Forelimb muscle (tissue), 1 donor: ENCODE measurements around the gene SIM2. TPM values are rescaled to one million over a fixed set of nuclear protein-coding genes. Genes with fewer than 3 reads are reported as not detected.

ENCODE experiments used
- polyA plus RNA-seq: library from polyadenylated mRNA; unstranded; fragments of 120-200 nt; gene quantifications from one replicate; pipeline ENCODE4 v1.2.1, GENCODE V29; 2013; ENCODE audit not compliant: insufficient read length

SIM2 gene
- polyA plus RNA-seq, 1 donor: 2.9 TPM

Other genes starting within 250 kb of the SIM2 start
- 8.0 TPM for gene CLDN14, start 219.0 kb upstream of the SIM2 start, polyA plus RNA-seq